Dermis lymphatic vessel endothelial cell (primary cell): ENCODE results near the gene FAM111B. TPM values are rescaled to one million over a fixed set of nuclear protein-coding genes. Genes with fewer than 3 reads are reported as not detected.

Experiments
- total RNA-seq: library from RNA; depleted of rRNA; stranded (reverse); fragments of >200 nt; gene quantifications from 2 replicates; pipeline ENCODE4 v1.2.1, GENCODE V29; 2014

Gene FAM111B
- 3.7 and 4.2 TPM in 2 replicates for total RNA-seq

GRCh38 chr11:59106363-59107336, at the start of gene FAM111B:
Gene FAM111B, plus strand, starts transcription at chr11:59107237. Its CDS starts 2,389 bp downstream, at chr11:59109626.

GRCh38 chr11:59086007-59086406, 21.0 kb upstream of the FAM111B start, which contains the start of gene GLYATL1B:
Gene GLYATL1B, plus strand, starts transcription at chr11:59086307. Its CDS starts 0 bp downstream, at chr11:59086307.

GRCh38 chr11:59142530-59143507, 35.8 kb downstream of the FAM111B start, which contains the start of gene FAM111A:
Gene FAM111A, plus strand, starts transcription at chr11:59142856. Its CDS starts 6,017 bp downstream, at chr11:59148873.

GRCh38 chr11:59171508-59172322, 64.7 kb downstream of the FAM111B start, which contains the start of gene DTX4:
Gene DTX4, plus strand, starts transcription at chr11:59172132. Its CDS starts 464 bp downstream, at chr11:59172596.

Other genes with a start within 250 kb of the FAM111B start
- not detected in 2 replicates for gene GLYATL1, start 167.7 kb upstream of the FAM111B start, total RNA-seq
- gene GLYATL1B, start 20.9 kb upstream of the FAM111B start, total RNA-seq = not detected in 2 replicates
- gene FAM111A, start 35.6 kb downstream of the FAM111B start, total RNA-seq = 30.8 and 32.6 TPM in 2 replicates
- 12.5 and 27.1 TPM in 2 replicates for gene DTX4, start 64.9 kb downstream of the FAM111B start, total RNA-seq
- gene MPEG1, start 105.7 kb downstream of the FAM111B start, total RNA-seq = not detected in 2 replicates